Measurements from ENCODE around the gene NTM. TPM values are rescaled to one million over a fixed set of nuclear protein-coding genes. Genes with fewer than 3 reads are reported as not detected.
"Not testable (repeated sequence)": the region's sequence is repeated elsewhere in the genome, so short reads cannot be mapped to it uniquely, and the experiment has no call there.

The NTM gene
- total and polyA plus RNA-seq, 2 experiments from 2014 or later = 25.9 to 49.0 TPM

- Histone ChIP-seq H3K79me2 (ENCODE audit: insufficient read depth) (no peaks in the 10 kb centered on the region), H3K27me3 (replicated peaks; ENCODE audit: insufficient read depth) (0 out of 2 replicates have a peak, but pooled peaks cover 1% of the 10 kb centered on the region), H3K4me3 (no peak overlapping the region), H4K20me1 (ENCODE audit: insufficient read depth) (no peaks in the 10 kb centered on the region), H3K27ac (no peak overlapping the region), H3K36me3 (ENCODE audit: low read depth) (no peaks in the 10 kb centered on the region), H3K9me2 (ENCODE audit: insufficient read depth) (no peaks in the 10 kb centered on the region), H3K9ac (no peak overlapping the region), H3K4me1 (ENCODE audit: insufficient read depth) (peaks cover 21% of the 10 kb centered on the region), H2AFZ (no peak overlapping the region), H3K4me2 (ENCODE audit: unreplicated experiment) (no peak overlapping the region), H3F3A (ENCODE audit: insufficient read depth) (peaks cover 19% of the 10 kb centered on the region), H3K9me3 (ENCODE audit: low read depth) (no peaks in the 10 kb centered on the region)
- TF ChIP-seq EZH2phosphoT487 (IDR thresholded peaks at IDR 0.05; ENCODE audit: insufficient read depth, low read depth) (no peak), EZH2 (IDR thresholded peaks at IDR 0.05; ENCODE audit: insufficient read depth, poor library complexity, severe bottlenecking) (no peak)
- no peak for DNase-seq
- in situ Hi-C loops (cut with MboI) = loop anchor here (5.0 kb wide), 1 partner anchor 616 kb away; no protein-coding TSS in a partner anchor
- WGBS, 2 experiments (ENCODE audit: low coverage in 1 of 2, low lambda C conversion rate in 2 of 2, missing lambda C conversion rate in 2 of 2) = 41 to 60% methylated on average over 3 to 4 of the region's 4 CpGs
Measured at GRCh38 chr11:131677828-131678470, 307.5 kb downstream of the NTM start.

GRCh38 chr11:131678658-131679340 is 308.4 kb downstream of the NTM start:
- H3K27me3 ChIP-seq (replicated peaks; ENCODE audit: insufficient read depth) = 0 out of 2 replicates have a peak, but pooled peaks cover 6% of the 10 kb centered on the region
- H3K4me3 ChIP-seq = no peak overlapping the region
- in situ Hi-C loops (cut with MboI) = loop anchor here (5.0 kb wide), 1 partner anchor 616 kb away; no protein-coding TSS in a partner anchor
- H3K9me2 ChIP-seq (ENCODE audit: insufficient read depth) = no peaks in the 10 kb centered on the region
- H3K9ac ChIP-seq = no peak overlapping the region
- H3K9me3 ChIP-seq (ENCODE audit: low read depth) = no peaks in the 10 kb centered on the region
- no peak overlapping the region for H3K27ac ChIP-seq
- 71 to 74% methylated on average over 13 of the region's 13 CpGs for WGBS, 2 experiments (ENCODE audit: low coverage in 1 of 2, low lambda C conversion rate in 2 of 2, missing lambda C conversion rate in 2 of 2)
- H3K79me2 ChIP-seq (ENCODE audit: insufficient read depth) = no peaks in the 10 kb centered on the region
- H4K20me1 ChIP-seq (ENCODE audit: insufficient read depth) = no peaks in the 10 kb centered on the region
- H3K36me3 ChIP-seq (ENCODE audit: low read depth) = no peaks in the 10 kb centered on the region
- no peak overlapping the region for H2AFZ ChIP-seq
- no peak for TF ChIP-seq EZH2phosphoT487 (IDR thresholded peaks at IDR 0.05; ENCODE audit: insufficient read depth, low read depth)
- no peak for TF ChIP-seq EZH2 (IDR thresholded peaks at IDR 0.05; ENCODE audit: insufficient read depth, poor library complexity, severe bottlenecking)
- peaks cover 21% of the 10 kb centered on the region for H3K4me1 ChIP-seq (ENCODE audit: insufficient read depth)
- H3K4me2 ChIP-seq (ENCODE audit: unreplicated experiment) = no peak overlapping the region
- DNase-seq = no peak
- peaks cover 19% of the 10 kb centered on the region for H3F3A ChIP-seq (ENCODE audit: insufficient read depth)

GRCh38 chr11:131680448-131680847 is 310.0 kb downstream of the NTM start:
- H3K4me3 ChIP-seq; H3K36me3 ChIP-seq (ENCODE audit: low read depth); DNase-seq; H2AFZ ChIP-seq; H3K9ac ChIP-seq; H3K9me2 ChIP-seq (ENCODE audit: insufficient read depth); H3K9me3 ChIP-seq (ENCODE audit: low read depth); H3K27me3 ChIP-seq (replicated peaks; ENCODE audit: insufficient read depth); H3K27ac ChIP-seq; H3K4me2 ChIP-seq (ENCODE audit: unreplicated experiment); H3K4me1 ChIP-seq (ENCODE audit: insufficient read depth); H3K79me2 ChIP-seq (ENCODE audit: insufficient read depth); H4K20me1 ChIP-seq (ENCODE audit: insufficient read depth); H3F3A ChIP-seq (ENCODE audit: insufficient read depth); in situ Hi-C loops (cut with MboI): not testable (repeated sequence)
- 53 to 70% methylated on average over 1 of the region's 1 CpG for WGBS, 2 experiments (ENCODE audit: low coverage in 1 of 2, low lambda C conversion rate in 2 of 2, missing lambda C conversion rate in 2 of 2)

GRCh38 chr11:131681920-131682319 is 311.5 kb downstream of the NTM start:
- Histone ChIP-seq H3K9me2 (ENCODE audit: insufficient read depth) (no peaks in the 10 kb centered on the region), H3K4me3 (no peak overlapping the region), H3K27ac (no peak overlapping the region), H3K36me3 (ENCODE audit: low read depth) (no peaks in the 10 kb centered on the region), H3K4me2 (ENCODE audit: unreplicated experiment) (no peak overlapping the region), H3K79me2 (ENCODE audit: insufficient read depth) (no peaks in the 10 kb centered on the region), H3F3A (ENCODE audit: insufficient read depth) (no peaks in the 10 kb centered on the region), H2AFZ (no peak overlapping the region), H3K4me1 (ENCODE audit: insufficient read depth) (no peaks in the 10 kb centered on the region), H3K27me3 (replicated peaks; ENCODE audit: insufficient read depth) (0 out of 2 replicates have a peak, but pooled peaks cover 6% of the 10 kb centered on the region), H3K9ac (no peak overlapping the region), H4K20me1 (ENCODE audit: insufficient read depth) (no peaks in the 10 kb centered on the region), H3K9me3 (ENCODE audit: low read depth) (no peaks in the 10 kb centered on the region)
- 58 to 65% methylated on average over 8 to 9 of the region's 9 CpGs for WGBS, 2 experiments (ENCODE audit: low coverage in 1 of 2, low lambda C conversion rate in 2 of 2, missing lambda C conversion rate in 2 of 2)
- no peak for DNase-seq
- in situ Hi-C loops (cut with MboI) = no loop called here
- TF ChIP-seq EZH2phosphoT487 (IDR thresholded peaks at IDR 0.05; ENCODE audit: insufficient read depth, low read depth) (no peak), EZH2 (IDR thresholded peaks at IDR 0.05; ENCODE audit: insufficient read depth, poor library complexity, severe bottlenecking) (no peak)

All from GM23248 (cell line).